Endothelial cell of umbilical vein (primary cell): Measurements from ENCODE around the gene CCSER1. TPM values are rescaled to one million over a fixed set of nuclear protein-coding genes. Genes with fewer than 3 reads are reported as not detected.

ENCODE experiments used
- BruUV-seq: library from RNA; stranded (reverse); fragments of 400-500 nt; replicated peaks from 2 replicates; lab custom pipeline; 2021; lab: Mats Ljungman, UMichigan
- CTCF ChIA-PET: fragments of 300-600, 350-600 bp; sonication (Branson Sonifier 250); formaldehyde crosslinking; loops from one replicate; lab custom pipeline; 2021; ENCODE audit warnings: antibody characterized with exemption, inconsistent platforms; lab: Charles Lee
- POLR2A ChIA-PET: fragments of 300-600, 350-600 bp; sonication (Branson Sonifier 250); formaldehyde crosslinking; loops from one replicate; lab custom pipeline; 2021; ENCODE audit warnings: antibody characterized with exemption, inconsistent platforms; lab: Charles Lee
- DNase-seq: peaks from one replicate; pipeline ENCODE4 v3.0.0-alpha.2; 2011; ENCODE audit warnings: low read depth, low spot score
- FAIRE-seq: peaks from 2 replicates; lab custom pipeline; 2011; peaks lifted over from hg19 to GRCh38; lab: Jason Lieb, UNC
- H2AFZ ChIP-seq: 2 replicates; pipeline ENCODE4 v1.6.0; 2012; ENCODE audit warnings: low read depth, low read length, control low read depth, inconsistent platforms
- H3K27ac ChIP-seq: 2 replicates; pipeline ENCODE4 v1.5.1; 2011; ENCODE audit warnings: low read depth, mild to moderate bottlenecking, control low read depth, low read length, moderate library complexity; ENCODE audit not compliant: insufficient read depth
- H3K27me3 ChIP-seq, 2 experiments: 2 replicates each; pipeline versions ENCODE4 v1.6.0 to v1.6.1; 2011; ENCODE audit warnings: low read length in 2 of 2, mixed read lengths in 1 of 2; ENCODE audit not compliant: control insufficient read depth in 2 of 2, insufficient read depth in 2 of 2
- H3K36me3 ChIP-seq, 2 experiments: 2 replicates in 1 of 2; 3 replicates in 1 of 2; pipeline ENCODE4 v1.5.1; 2011; ENCODE audit warnings: low read length in 2 of 2, mild to moderate bottlenecking in 1 of 2, moderate library complexity in 1 of 2; ENCODE audit not compliant: control insufficient read depth in 2 of 2, insufficient read depth in 2 of 2; ENCODE audit errors: extremely low read depth in 1 of 2
- H3K4me1 ChIP-seq: 3 replicates; pipeline ENCODE4 v1.5.1; 2011; ENCODE audit warnings: mild to moderate bottlenecking, low read length; ENCODE audit not compliant: control insufficient read depth, insufficient read depth; ENCODE audit errors: extremely low read depth
- H3K4me2 ChIP-seq: 2 replicates; pipeline ENCODE4 v1.6.1; 2011; ENCODE audit warnings: low read length, control low read depth, mixed read lengths; ENCODE audit not compliant: insufficient read depth
- H3K4me3 ChIP-seq, 3 experiments: fragments of 200-600 bp in 1 of 3; sonication (generic), shearing (Covaris generic) in 1 of 3; replicated peaks in 1 of 3; 2 replicates each; pipeline ENCODE4 v1.5.1; 2011 to 2016; ENCODE audit warnings: control low read depth in 3 of 3, low read length in 3 of 3, mild to moderate bottlenecking in 2 of 3, inconsistent platforms in 1 of 3, low read depth in 1 of 3, moderate library complexity in 1 of 3; ENCODE audit not compliant: insufficient read depth in 1 of 3
- H3K79me2 ChIP-seq: 2 replicates; pipeline ENCODE4 v1.6.0; 2012; ENCODE audit warnings: low read length, inconsistent platforms; ENCODE audit not compliant: control insufficient read depth, insufficient read depth
- H3K9ac ChIP-seq: replicated peaks from 2 replicates; pipeline ENCODE3; 2011; ENCODE audit warnings: low read length, control low read depth; ENCODE audit not compliant: insufficient read depth; ENCODE audit errors: extremely low read depth
- H3K9me1 ChIP-seq: replicated peaks from 3 replicates; pipeline ENCODE4 v1.6.0; 2011; ENCODE audit warnings: mild to moderate bottlenecking, low read length; ENCODE audit not compliant: control insufficient read depth, insufficient read depth; ENCODE audit errors: extremely low read depth
- H3K9me3 ChIP-seq: replicated peaks from 2 replicates; pipeline ENCODE4 v1.5.1; 2012; ENCODE audit warnings: low read length, inconsistent platforms; ENCODE audit not compliant: control insufficient read depth, insufficient read depth
- H4K20me1 ChIP-seq: replicated peaks from 2 replicates; pipeline ENCODE3; 2011; ENCODE audit warnings: mild to moderate bottlenecking, low read length; ENCODE audit not compliant: control insufficient read depth, insufficient read depth; ENCODE audit errors: extremely low read depth
- EZH2 ChIP-seq: IDR thresholded peaks from 2 replicates; pipeline ENCODE4 v1.6.1; 2012; ENCODE audit warnings: borderline replicate concordance, low read depth, mild to moderate bottlenecking, moderate library complexity, low read length, inconsistent platforms; ENCODE audit not compliant: severe bottlenecking
- JUN ChIP-seq: IDR thresholded peaks from 2 replicates; pipeline ENCODE4 v1.6.1; 2011; ENCODE audit warnings: borderline replicate concordance, low read depth; ENCODE audit not compliant: insufficient read length, insufficient read depth
- MYC ChIP-seq: IDR thresholded peaks from one replicate; pipeline ENCODE4 v1.6.1; 2011; ENCODE audit warnings: mild to moderate bottlenecking, low read depth, low read length
- POLR2A ChIP-seq: IDR thresholded peaks from 2 replicates; pipeline ENCODE4 v1.6.1; 2012; ENCODE audit warnings: low read depth, mild to moderate bottlenecking, control low read depth, low read length
- POLR2AphosphoS5 ChIP-seq: IDR thresholded peaks from 2 replicates; pipeline ENCODE4 v1.6.1; 2012; ENCODE audit warnings: low read depth, mild to moderate bottlenecking, control low read depth, low read length, moderate library complexity; ENCODE audit not compliant: insufficient read depth
- dilution Hi-C: fragments of 300-500 bp; cut with MboI; formaldehyde crosslinking; loops from one replicate; pipeline ENCODE4 v1.15.0; 2019; ENCODE audit warnings: low sequenced_read_pairs; ENCODE audit not compliant: extremely low pct_ligation_motif_present
- intact Hi-C: fragments of 100-400 bp; cut with micrococcal nuclease; formaldehyde crosslinking; loops from one replicate; pipeline ENCODE4 v1.10.0; 2022
- polyA plus RNA-seq, 4 experiments: library from polyadenylated mRNA; depleted of rRNA in 3 of 4; stranded (reverse) in 3 of 4; unstranded in 1 of 4; fragments of >200 nt; gene quantifications; 2 replicates each; pipeline versions ENCODE4 v1.2.1 to v1.2.3, GENCODE V29; 2011 to 2012; ENCODE audit warnings: missing spikeins in 1 of 4
- total RNA-seq: library from RNA; stranded (reverse); gene quantifications from 2 replicates; pipeline ENCODE4 v1.2.3, GENCODE V29; 2021
- TF ChIP-seq, protein P1 (sequence below), 2 donors: IDR thresholded peaks; 1 replicate in 1 of 2; 2 replicates in 1 of 2; pipeline ENCODE4 v1.5.1; 2011; ENCODE audit warnings: low read length in 2 of 2, mild to moderate bottlenecking in 2 of 2, moderate library complexity in 2 of 2, control low read depth in 1 of 2, inconsistent platforms in 1 of 2, low read depth in 1 of 2; ENCODE audit not compliant: insufficient read depth in 1 of 2; ENCODE audit errors: extremely low read depth in 1 of 2
- TF ChIP-seq, protein P2 (sequence below): IDR thresholded peaks from 2 replicates; pipeline ENCODE4 v1.6.1; 2011; ENCODE audit not compliant: insufficient read depth, insufficient read length

The CCSER1 gene
- total and polyA plus RNA-seq, 2 donors (not counting 3 experiments of a cell fraction or from before 2014, with no cell fraction given): 0.11 to 1.8 TPM

GRCh38 chr4:90996813-90997212 is 869.6 kb downstream of the CCSER1 start:
- H3K4me2 ChIP-seq: no peak overlapping the region
- H3K9me1 ChIP-seq: no peaks in the 10 kb centered on the region
- H4K20me1 ChIP-seq: no peaks in the 10 kb centered on the region
- no peak overlapping the region for H2AFZ ChIP-seq
- H3K79me2 ChIP-seq: no peaks in the 10 kb centered on the region
- CTCF ChIA-PET: no interaction called here
- H3K9me3 ChIP-seq: no peaks in the 10 kb centered on the region
- DNase-seq: no peak
- FAIRE-seq: no peak
- intact Hi-C loops (no loop called here), dilution Hi-C loops (no loop called here)
- no TSS peak for BruUV-seq
- no peak overlapping the region for H3K4me3 ChIP-seq
- H3K27me3 ChIP-seq: no peaks in the 10 kb centered on the region
- H3K9ac ChIP-seq: no peak overlapping the region
- no peaks in the 10 kb centered on the region for H3K36me3 ChIP-seq
- TF ChIP-seq EZH2: no peak
- TF ChIP-seq, protein P1, sequence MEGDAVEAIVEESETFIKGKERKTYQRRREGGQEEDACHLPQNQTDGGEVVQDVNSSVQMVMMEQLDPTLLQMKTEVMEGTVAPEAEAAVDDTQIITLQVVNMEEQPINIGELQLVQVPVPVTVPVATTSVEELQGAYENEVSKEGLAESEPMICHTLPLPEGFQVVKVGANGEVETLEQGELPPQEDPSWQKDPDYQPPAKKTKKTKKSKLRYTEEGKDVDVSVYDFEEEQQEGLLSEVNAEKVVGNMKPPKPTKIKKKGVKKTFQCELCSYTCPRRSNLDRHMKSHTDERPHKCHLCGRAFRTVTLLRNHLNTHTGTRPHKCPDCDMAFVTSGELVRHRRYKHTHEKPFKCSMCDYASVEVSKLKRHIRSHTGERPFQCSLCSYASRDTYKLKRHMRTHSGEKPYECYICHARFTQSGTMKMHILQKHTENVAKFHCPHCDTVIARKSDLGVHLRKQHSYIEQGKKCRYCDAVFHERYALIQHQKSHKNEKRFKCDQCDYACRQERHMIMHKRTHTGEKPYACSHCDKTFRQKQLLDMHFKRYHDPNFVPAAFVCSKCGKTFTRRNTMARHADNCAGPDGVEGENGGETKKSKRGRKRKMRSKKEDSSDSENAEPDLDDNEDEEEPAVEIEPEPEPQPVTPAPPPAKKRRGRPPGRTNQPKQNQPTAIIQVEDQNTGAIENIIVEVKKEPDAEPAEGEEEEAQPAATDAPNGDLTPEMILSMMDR (IDR thresholded peaks at IDR 0.05; ENCODE audit: extremely low read depth in 1 of 2, insufficient read depth in 1 of 2, low read depth in 1 of 2, low read length in 2 of 2): no peak
- TF ChIP-seq, protein P2, sequence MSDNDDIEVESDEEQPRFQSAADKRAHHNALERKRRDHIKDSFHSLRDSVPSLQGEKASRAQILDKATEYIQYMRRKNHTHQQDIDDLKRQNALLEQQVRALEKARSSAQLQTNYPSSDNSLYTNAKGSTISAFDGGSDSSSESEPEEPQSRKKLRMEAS: no peak
- no peak for TF ChIP-seq POLR2AphosphoS5
- no peak for TF ChIP-seq JUN
- TF ChIP-seq MYC: no peak
- no peak for TF ChIP-seq POLR2A
- H3K27ac ChIP-seq: no peak overlapping the region
- no peaks in the 10 kb centered on the region for H3K4me1 ChIP-seq
- POLR2A ChIA-PET: no interaction called here
